K562 (cell line): ENCODE results near the gene REEP6.

Source experiments
- JUN ChIP-seq, 2 experiments: sonication (generic) in 1 of 2; formaldehyde crosslinking in 1 of 2; IDR thresholded peaks; 2 replicates each; pipeline versions ENCODE4 v1.6.1 to v1.8.0; 2012 to 2022; ENCODE audit warnings: borderline replicate concordance in 2 of 2, mild to moderate bottlenecking in 2 of 2, improper control_type of control experiment in 1 of 2, low read depth in 1 of 2, low read length in 1 of 2, missing genetic modification reagents in 1 of 2
- ZNF445 ChIP-seq: fragments of 250-450 bp; sonication (Bioruptor Pico); IDR thresholded peaks from 2 replicates; pipeline ENCODE4 v1.4.0; 2020; ENCODE audit warnings: low read depth, mild to moderate bottlenecking, moderate library complexity

- TF ChIP-seq ZNF445 (CRISPR knock-in tag) (no peak), JUN (IDR thresholded peaks at IDR 0.05; ENCODE audit: borderline replicate concordance, low read depth, low read length) (no peak), JUN (CRISPR knock-in tag; IDR thresholded peaks at IDR 0.05; ENCODE audit: borderline replicate concordance) (no peak)
Observed at GRCh38 chr19:1534972-1535371, 44.0 kb downstream of the REEP6 start.
